Prostate gland (tissue), 2 donors: ENCODE data around the gene MTA1. TPM values are rescaled to one million over a fixed set of nuclear protein-coding genes. Genes with fewer than 3 reads are reported as not detected.

Source experiments
- DNase-seq: peaks from one replicate; pipeline ENCODE4 v3.0.0-alpha.2; 2019; ENCODE audit warnings: low spot score
- H3K27ac ChIP-seq, 2 donors: fragments of 200-600 bp; sonication (generic); 2 replicates each; pipeline ENCODE4 v1.5.1; 2017 to 2019
- H3K27me3 ChIP-seq: fragments of 200-600 bp; sonication (generic); replicated peaks from 2 replicates; pipeline ENCODE4 v1.5.1; 2019; ENCODE audit not compliant: insufficient read depth
- H3K36me3 ChIP-seq, 2 donors: fragments of 200-600 bp; sonication (generic); 1 replicate in 1 of 2; 2 replicates in 1 of 2; pipeline versions ENCODE4 v1.5.1 to v1.8.1; 2017 to 2019
- H3K4me1 ChIP-seq: fragments of 200-600 bp; sonication (generic); replicated peaks from 2 replicates; pipeline ENCODE4 v1.5.1; 2019
- H3K4me3 ChIP-seq, 2 donors: fragments of 200-600 bp; sonication (generic); 2 replicates each; pipeline ENCODE4 v1.5.1; 2017 to 2019
- H3K9me3 ChIP-seq: fragments of 200-600 bp; sonication (generic); 2 replicates; pipeline ENCODE4 v1.5.1; 2017
- POLR2A ChIP-seq: fragments of 450-650 bp; IDR thresholded peaks from one replicate; pipeline ENCODE4 v1.6.1; 2016; ENCODE audit warnings: antibody characterized with exemption, mild to moderate bottlenecking
- POLR2AphosphoS5 ChIP-seq: sonication (generic); formaldehyde crosslinking; IDR thresholded peaks from one replicate; pipeline ENCODE4 v1.6.1; 2017; ENCODE audit warnings: antibody characterized with exemption
- WGBS: methylation state at CpG from one replicate; pipeline ENCODE4 v1.1.5; 2018; 5-methylcytosine and 5-hydroxymethylcytosine counted together
- intact Hi-C: fragments of 100-400 bp; cut with DNase I; formaldehyde crosslinking; loops from one replicate; pipeline ENCODE4 v1.14.2; 2022
- total RNA-seq, 2 donors: library from RNA; depleted of rRNA; stranded (reverse); fragments of >200 nt; gene quantifications; one replicate each; pipeline ENCODE4 v1.1.0, GENCODE V29; 2016
- TF ChIP-seq, protein P1 (sequence below), 4 experiments: fragments of 200-600 bp in 2 of 4; fragments of 450-650 bp in 2 of 4; sonication (generic) in 2 of 4; IDR thresholded peaks; 1 replicate in 3 of 4; 2 replicates in 1 of 4; pipeline ENCODE4 v1.5.1; 2016 to 2019; ENCODE audit warnings: antibody characterized with exemption in 4 of 4, mild to moderate bottlenecking in 2 of 4, moderate library complexity in 2 of 4

MTA1 gene
- total RNA-seq, 2 donors from 2014 or later = 58.9 to 155 TPM

GRCh38 chr14:105380756-105381155 is 38.9 kb upstream of the MTA1 start:
- Histone ChIP-seq H3K9me3 (no peaks in the 10 kb centered on the region), H3K27me3 (no peaks in the 10 kb centered on the region), H3K4me3 (no peak overlapping the region), H3K4me1 (no peaks in the 10 kb centered on the region), H3K27ac (no peak overlapping the region), H3K36me3 (no peaks in the 10 kb centered on the region)
- intact Hi-C loops = no loop called here
- 98% methylated on average over 15 of the region's 19 CpGs for WGBS
- TF ChIP-seq POLR2A = no peak
- no peak for TF ChIP-seq POLR2AphosphoS5
- TF ChIP-seq, protein P1, sequence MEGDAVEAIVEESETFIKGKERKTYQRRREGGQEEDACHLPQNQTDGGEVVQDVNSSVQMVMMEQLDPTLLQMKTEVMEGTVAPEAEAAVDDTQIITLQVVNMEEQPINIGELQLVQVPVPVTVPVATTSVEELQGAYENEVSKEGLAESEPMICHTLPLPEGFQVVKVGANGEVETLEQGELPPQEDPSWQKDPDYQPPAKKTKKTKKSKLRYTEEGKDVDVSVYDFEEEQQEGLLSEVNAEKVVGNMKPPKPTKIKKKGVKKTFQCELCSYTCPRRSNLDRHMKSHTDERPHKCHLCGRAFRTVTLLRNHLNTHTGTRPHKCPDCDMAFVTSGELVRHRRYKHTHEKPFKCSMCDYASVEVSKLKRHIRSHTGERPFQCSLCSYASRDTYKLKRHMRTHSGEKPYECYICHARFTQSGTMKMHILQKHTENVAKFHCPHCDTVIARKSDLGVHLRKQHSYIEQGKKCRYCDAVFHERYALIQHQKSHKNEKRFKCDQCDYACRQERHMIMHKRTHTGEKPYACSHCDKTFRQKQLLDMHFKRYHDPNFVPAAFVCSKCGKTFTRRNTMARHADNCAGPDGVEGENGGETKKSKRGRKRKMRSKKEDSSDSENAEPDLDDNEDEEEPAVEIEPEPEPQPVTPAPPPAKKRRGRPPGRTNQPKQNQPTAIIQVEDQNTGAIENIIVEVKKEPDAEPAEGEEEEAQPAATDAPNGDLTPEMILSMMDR (IDR thresholded peaks at IDR 0.05) = no peak
- no peak for DNase-seq

DNA sequence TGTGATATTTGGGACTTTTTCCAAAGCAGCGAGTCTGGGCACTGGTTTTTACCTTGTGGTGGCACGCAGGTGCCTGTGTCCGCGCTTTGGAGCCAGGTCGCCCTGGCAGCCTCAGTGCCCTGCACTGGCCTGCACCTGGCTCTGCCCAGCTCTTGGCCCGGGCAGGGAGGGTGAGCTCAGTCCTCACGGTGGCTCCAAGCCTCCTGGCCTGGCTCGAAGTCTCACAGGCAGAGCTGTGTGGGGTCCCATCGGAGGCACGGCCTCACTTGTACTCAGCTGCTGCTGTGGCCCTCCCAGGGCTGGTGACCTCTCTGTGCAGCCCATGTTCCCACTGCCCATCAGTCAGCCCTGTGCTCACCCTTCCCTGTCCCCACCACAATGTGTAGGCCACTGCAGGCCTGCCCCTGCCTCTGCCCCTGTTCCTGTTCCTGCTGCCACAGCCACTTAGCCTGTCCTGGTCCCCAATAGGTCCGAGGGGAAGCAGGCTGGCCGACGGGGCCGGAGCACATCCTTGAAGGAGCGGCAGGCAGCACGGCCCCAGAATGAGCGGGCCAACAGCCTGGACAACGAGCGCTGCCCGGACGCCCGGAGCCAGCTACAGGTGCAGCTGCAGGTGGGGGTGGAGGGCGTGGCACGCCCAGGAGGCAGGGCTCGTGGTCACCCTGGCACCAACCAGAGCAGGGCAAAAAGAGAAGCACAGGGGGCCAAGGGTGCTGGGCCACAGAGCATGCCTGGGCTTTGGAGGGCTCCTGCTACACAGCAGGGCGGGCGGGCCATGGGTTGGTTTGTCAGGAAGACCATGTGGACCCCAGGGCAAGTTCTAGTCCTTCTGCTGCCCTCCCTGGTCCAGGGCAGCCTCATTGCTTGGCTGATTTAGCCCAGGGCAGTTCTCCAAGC is 37.9 kb upstream of the MTA1 start:
- no peaks in the 10 kb centered on the region for H3K4me1 ChIP-seq
- no peak overlapping the region for H3K4me3 ChIP-seq
- H3K27ac ChIP-seq = no peak overlapping the region
- no peaks in the 10 kb centered on the region for H3K27me3 ChIP-seq
- intact Hi-C loops = no loop called here
- 92% methylated on average over 26 of the region's 27 CpGs for WGBS
- TF ChIP-seq, protein P1 (IDR thresholded peaks at IDR 0.05) = no peak
- no peak for TF ChIP-seq POLR2A
- TF ChIP-seq POLR2AphosphoS5 = no peak
- no peaks in the 10 kb centered on the region for H3K36me3 ChIP-seq
- H3K9me3 ChIP-seq = no peaks in the 10 kb centered on the region
- no peak for DNase-seq

GRCh38 chr14:105382343-105383082 is 37.1 kb upstream of the MTA1 start:
- intact Hi-C loops = no loop called here
- 93% methylated on average over 23 of the region's 26 CpGs for WGBS
- Histone ChIP-seq H3K27ac (no peak overlapping the region), H3K4me3 (no peak overlapping the region), H3K36me3 (no peaks in the 10 kb centered on the region), H3K27me3 (no peaks in the 10 kb centered on the region), H3K4me1 (no peaks in the 10 kb centered on the region), H3K9me3 (no peaks in the 10 kb centered on the region)
- DNase-seq = no peak
- no peak for TF ChIP-seq POLR2A
- TF ChIP-seq, protein P1 (IDR thresholded peaks at IDR 0.05) = no peak
- no peak for TF ChIP-seq POLR2AphosphoS5

- Histone ChIP-seq H3K4me1 (no peaks in the 10 kb centered on the region), H3K36me3 (no peaks in the 10 kb centered on the region), H3K27me3 (no peaks in the 10 kb centered on the region), H3K27ac (no peak overlapping the region), H3K9me3 (no peaks in the 10 kb centered on the region), H3K4me3 (no peak overlapping the region)
- intact Hi-C loops = no loop called here
- WGBS = 98% methylated on average over 23 of the region's 32 CpGs
- DNase-seq = no peak
- TF ChIP-seq, protein P1 (IDR thresholded peaks at IDR 0.05) = no peak
- no peak for TF ChIP-seq POLR2AphosphoS5
- no peak for TF ChIP-seq POLR2A
Observed at GRCh38 chr14:105383083-105383730, 36.4 kb upstream of the MTA1 start.
